GM19023 (cell line): ENCODE data around the gene FBXO22.
"Not testable (repeated sequence)": the region's sequence is repeated elsewhere in the genome, so short reads cannot be mapped to it uniquely, and the experiment has no call there.

Experiments
- ATAC-seq: cut with Tn5 transposase; IDR thresholded peaks from one replicate; pipeline ENCODE4 v1.9.1; 2021; ENCODE audit warnings: mild to moderate bottlenecking, moderate library complexity; ENCODE audit not compliant: unreplicated experiment

The FBXO22 gene

DNA sequence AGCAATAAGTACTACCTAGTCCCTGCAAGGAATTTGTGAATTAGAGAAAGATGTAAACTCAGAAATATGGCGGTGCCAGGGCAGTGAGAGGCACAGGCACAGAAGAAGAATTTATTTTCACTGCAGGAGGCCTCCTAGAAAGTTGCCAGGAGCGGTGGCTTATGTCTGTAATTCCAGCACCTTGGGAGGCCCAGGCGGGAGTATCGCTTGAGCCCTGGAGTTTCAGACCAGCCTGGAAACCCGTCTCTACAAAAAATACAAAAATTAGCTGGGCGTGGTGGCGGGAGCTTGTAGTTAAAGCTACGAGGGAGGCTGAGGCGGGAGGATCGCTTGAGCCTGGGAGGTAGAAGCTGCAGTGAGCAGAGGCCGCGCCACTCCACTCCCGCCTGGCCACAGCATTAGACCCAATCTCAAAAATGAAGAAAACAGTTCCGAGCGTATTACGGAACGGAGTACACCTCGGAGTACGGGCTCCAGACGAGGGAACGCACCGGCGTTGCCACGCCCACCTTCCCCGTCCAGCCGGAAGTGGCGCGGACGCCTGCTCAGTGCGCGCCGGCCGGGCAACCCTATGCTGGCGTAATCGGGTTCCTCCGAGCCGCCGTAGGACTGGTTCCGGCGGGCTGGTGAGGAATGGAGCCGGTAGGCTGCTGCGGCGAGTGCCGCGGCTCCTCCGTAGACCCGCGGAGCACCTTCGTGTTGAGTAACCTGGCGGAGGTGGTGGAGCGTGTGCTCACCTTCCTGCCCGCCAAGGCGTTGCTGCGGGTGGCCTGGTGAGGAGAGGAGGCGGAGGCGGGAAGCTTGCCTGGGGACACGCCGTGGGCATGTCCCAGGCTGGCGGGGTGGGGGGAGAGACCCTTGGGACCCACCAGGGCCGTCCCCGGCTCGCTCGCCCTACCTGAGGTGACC is at the start of gene FBXO22:
Gene FBXO22, plus strand, starts transcription at position 548 of the 909 bp plus-strand sequence. Its CDS starts 86 bp downstream, at position 634.
- ATAC-seq: peak; percentile 90

DNA sequence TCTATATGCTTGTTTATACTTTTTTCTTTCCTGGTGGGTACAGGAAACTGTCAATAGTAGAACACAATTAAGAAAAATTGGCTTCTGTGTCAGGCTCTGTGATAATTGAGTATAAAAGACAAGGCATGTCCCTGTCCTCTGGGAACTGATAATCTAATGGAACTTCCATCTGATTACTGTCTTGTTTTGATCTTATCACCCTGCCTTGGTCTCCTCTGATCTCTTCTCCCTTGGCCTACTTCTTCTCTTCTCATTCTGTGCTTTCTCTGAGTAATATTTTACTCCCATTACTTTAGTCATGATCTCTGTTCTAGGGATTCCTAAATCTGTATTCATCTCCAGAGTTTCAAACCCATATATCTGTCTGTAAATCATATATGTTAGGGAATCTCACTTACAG is 45.8 kb upstream of the FBXO22 start:
- no peak for ATAC-seq

DNA sequence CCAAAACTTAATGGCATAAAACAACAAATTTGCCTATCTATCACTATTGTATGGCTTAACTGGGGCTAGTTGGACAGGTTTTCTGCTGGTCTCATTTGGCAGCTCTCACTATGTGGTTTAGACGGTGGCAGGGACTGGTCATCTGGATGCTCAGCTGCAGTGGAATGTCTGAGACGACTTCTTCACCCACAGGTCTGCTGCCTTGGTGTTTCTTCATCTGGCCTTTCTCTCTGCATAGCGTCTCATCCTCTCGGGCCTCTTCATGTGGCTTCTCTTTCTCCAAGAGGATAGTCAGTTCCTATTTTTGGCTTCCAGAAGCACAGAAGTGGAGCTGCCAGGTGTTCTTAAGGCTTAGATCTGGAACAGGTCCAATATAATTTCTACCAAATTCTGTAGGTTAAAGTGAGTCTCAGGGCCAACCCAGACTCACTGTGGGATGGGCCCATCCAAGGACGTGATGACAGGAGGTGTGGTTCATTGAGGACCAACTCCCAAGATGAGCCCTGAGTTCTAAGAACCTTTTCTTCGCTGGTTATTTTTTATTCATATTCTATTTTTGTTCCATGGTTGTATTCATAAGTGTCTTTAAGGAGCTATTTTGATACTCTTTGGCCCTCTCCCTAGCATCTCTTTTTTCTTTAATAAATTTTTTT is 41.8 kb upstream of the FBXO22 start:
- ATAC-seq: no peak

DNA sequence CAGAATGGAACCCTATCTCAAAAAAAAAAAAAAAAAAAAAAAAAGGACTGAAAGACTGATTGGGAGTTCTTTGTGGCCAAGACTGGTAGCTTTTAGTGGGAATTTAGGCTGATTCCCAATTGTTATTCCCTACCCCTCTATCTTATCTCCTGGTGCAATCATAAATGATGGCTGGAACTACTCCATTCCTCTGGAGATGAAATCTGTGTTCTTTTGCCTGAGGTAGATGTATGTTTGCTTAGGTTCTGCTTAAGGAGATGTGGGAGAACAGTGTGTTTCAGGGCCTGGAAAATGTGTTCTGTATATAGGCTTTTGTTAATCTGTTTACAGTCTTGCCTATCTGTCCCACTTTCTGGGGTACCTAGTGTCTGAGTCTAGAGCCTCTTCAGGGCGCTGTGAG is 40.9 kb upstream of the FBXO22 start:
- no peak for ATAC-seq

DNA sequence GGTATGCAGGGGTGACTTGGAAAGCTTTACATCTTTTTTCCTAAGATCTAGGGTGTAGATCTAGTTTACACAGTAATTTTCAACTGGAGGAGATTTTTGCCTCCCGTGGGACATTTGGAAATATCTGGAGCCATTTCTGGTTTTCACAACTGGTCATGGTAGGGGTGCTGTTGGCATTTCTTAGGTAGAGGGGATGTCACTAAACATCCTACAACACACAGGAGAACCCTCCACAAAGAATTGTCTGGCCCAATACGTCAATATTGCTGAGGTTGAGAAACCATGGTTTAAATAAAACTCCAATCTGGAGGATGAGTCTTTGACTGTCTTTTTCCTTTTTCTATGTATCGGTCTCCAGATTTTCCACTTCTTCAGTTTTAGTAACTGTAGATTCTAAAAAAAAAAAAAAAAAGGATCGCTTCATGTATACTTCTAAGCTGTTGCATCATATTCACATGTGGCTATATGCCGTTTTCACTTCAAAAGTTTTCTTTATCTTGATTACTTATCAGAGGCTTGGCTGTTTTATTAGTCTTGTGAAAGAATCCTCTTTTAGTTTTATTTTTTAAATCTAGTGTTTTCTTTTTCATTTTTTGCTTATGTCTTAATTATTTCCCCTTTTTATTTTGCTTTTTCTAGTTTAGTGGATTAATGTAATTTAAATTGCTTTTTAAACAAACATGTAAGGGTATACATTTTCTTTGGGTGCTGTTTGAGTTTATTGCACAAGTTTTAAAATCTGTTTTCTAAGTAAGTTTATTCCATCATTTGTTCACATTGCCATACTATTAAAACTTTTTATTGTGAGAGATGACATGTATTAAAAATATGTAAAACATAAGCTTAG is 39.2 kb upstream of the FBXO22 start:
- no peak for ATAC-seq

DNA sequence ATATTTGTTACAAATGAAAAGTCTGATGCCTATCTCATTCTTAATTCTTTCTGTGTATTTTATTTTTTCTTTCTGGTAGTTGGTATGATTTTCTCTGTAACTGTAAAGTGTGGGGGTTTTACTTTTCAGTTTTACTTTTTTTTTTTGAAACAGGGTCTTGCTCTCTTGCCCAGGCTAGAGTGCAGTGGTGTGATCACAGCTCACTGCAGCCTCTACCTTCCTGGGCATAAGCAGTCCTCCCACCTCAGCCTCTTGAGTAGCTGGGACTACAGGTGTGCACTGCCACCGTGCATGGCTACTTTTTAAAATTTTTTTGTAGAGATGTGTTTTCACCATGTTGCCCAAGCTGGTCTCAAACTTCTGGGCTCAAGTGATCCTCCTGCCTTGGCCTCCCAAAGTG is 37.6 kb upstream of the FBXO22 start:
- ATAC-seq: not testable (repeated sequence)

DNA sequence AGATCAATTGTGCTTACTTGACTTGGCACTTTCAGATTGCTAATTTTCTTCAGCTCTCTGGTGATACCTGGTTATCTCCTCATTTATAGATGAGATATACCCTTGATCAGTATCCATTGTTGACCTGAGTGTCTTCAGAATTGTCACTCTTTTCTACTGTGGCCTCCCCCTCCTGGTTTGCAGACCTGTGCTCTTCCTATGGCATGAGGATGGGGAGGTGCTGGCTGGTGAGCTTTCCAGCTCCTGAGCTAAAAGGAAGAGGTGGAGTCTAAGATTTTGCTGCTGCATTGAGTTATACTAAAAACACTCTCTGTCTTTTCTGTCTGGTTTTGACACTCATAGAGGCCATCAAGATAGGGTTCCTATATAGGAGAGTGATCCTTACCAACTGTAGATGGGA is 36.8 kb upstream of the FBXO22 start:
- ATAC-seq: no peak

DNA sequence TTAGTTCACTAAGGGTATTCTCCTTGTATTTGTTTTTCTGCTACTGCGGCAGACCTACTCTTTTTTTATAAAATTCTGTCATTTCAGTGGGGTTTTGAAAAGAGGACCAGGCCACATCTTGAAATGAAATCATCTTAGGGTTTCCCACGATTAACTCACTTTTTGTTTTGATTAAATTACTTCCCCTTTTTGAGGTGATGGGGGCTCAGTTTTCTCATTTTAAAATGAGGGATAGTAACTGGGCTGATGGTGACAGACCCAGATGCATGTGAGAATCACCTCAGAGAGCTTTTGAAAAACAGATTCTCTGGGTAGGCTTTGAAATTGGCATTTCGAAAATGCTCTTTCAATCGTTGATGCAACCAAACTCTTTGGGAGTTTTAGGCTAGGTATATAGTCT is 36.2 kb upstream of the FBXO22 start:
- ATAC-seq: no peak

DNA sequence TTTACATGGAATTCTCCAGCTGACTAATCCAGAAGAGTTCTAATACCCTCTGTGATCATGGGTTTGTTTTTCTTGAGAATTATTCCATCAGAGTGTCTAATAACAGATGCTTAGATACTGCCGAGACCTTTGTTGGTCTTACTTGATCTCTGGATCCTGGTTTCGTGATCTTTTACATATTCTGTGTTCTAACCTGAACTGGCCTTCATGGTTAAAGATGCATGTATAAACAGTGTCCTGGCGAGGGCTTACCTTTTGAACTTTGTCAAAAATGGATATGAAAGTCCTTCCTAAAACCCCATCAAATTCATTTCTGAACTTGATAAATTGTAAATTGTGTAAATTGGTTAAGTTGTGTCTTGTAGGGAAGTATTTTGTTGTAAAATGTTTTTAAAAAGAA is 35.7 kb upstream of the FBXO22 start:
- no peak for ATAC-seq

DNA sequence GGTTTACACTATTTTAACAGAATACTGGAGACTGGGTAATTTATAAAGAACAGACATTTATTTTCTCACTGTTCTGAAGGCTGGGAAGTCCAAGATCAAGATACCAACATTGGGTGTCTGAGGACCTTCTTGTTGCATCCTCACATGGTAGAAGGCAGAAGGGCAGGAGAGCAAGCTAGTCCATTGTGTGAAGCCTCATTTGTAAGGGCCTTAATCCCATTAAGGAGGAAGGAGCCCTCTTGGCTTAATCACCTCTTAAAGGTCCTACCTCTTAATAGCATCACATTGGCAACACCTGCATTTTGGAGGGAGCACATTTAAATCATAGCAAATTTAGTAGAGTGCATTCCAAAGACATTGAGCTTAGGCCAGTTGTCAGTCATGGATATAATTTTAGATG is 34.2 kb upstream of the FBXO22 start:
- no peak for ATAC-seq

DNA sequence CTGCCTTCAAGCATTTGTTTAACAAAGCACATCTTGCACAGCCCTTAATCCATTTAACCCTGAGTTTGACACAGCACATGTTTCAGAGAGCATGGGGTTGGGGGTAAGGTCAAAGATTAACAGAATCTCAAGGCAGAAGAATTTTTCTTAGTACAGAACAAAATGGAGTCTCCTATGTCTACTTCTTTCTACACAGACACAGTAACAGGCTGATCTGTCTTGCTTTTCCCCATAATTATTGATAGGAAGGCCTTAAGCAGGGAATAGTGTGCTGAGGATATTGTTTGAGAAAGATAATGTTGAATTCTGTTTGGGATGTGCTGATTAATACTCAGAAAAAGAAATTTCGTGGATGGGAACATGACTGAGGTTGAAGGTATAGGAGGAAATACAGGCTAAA is 32.1 kb upstream of the FBXO22 start:
- not testable (repeated sequence) for ATAC-seq

DNA sequence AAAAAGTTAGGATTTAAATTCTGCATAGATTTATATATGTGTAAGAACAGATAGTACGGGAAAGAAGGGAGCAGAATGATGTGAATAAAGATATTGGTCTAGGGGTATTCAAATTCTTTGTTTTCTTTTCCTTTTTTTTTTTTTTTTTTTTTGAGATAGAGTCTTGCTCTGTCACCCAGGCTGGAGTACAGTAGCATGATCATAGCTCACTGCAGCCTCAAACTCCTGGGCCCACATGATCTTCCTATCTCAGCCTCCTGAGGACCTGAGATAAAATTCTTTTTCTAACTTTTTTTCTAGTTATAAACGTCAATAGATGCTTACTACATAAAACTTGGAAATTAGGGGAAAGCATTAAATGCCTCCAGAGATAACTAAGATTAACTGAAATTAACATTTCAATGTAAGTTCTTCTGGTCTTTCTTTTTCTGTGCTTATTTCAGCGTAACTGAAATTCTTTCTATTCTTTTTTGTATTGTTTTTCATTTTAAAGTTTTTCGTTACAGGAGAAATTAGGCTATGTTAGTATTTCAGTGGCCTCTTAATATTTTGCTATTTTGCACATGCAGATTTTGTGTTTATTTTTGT is 31.2 kb upstream of the FBXO22 start:
- no peak for ATAC-seq

DNA sequence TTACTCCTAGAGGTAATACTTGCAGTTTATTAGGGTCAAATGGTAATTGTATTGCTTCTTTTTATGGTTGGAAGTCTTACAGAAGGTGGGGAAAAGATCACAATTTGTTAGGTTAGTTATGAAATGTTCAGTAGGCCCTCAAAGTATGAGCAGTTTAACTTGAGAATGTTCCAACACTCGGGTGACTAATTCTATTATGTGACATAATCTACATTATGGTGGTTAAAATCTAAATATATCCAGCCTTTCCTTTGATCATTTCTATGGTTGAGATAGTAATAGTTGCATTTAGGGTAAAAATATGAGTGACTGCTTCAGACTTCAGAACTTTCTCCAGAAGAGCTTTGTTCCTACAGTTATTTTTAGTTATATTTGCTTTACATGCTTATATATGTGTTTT is 19.6 kb upstream of the FBXO22 start:
- no peak for ATAC-seq

DNA sequence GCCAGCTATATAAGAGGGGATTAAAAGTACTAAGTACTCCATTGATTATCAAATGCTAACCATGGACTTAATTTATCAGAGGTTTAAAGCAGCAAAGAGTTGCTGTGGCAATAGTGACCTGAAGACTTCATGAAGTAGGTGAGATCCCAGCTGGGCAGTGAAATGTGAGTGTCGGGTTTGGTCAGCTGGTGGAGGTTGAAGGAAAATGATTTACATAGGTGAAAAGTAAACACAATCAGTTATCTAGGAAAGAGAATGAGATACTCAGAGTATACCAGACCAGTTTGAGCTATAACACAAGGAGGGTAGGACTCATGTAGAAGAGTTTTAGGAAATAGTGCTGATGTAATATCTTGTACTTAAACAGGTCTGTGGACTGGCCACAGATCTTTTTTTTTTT is 16.5 kb upstream of the FBXO22 start:
- no peak for ATAC-seq

DNA sequence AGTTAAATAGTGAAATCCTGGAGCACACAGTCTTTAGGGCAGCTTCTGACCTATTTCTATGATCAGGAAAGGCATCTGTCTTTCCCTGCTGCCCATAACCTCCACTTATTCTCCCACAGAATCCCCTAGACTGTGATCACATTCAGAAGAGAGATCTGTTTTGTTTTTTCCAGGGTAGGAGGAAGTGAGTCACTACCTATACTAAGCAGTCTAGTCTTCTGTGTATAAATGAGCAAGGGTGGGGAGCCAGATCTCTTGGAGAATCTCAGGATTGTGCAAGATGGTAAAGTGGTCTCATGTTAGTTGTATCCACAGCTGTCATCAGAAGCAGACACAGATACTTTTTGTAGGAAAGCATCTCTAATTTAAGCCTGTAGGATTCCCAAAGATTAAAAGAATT is 11.8 kb upstream of the FBXO22 start:
- ATAC-seq: no peak

DNA sequence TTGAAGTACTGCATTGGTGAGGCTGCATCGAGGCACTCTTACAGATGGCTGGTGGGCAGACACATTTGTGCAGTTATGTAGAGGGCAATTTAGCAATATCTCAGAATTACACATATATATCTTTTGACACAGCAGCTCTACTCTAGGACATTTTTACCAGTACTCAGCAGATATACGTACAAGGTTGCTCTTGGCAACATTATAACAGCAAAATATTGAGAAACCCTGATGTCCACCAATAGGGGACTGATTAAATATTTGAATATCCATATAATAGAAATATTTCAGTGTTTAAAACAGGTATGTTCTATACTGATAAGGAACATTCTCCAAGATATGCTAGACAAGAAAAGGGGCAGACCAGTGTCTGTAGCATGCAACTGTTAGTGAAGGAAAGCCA is 7.9 kb upstream of the FBXO22 start:
- no peak for ATAC-seq

DNA sequence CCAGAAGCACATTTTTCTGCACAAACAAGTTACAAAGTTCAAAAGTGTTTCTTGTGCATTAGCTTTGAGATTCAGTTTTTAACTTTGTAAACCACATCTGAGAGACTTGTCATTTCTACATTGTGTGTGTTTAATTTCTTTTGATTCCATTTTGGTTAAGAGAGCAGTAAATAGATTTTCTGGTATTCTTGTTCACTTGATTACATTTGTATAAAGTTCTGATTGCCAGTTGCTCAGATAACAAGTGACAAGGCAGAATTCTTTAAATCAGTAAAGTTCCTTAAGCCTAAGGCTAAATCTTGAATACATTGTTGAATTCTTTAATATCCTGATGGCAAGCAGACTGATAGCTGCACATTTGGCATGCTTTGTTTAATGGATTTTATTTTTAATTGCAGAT is 3.1 kb upstream of the FBXO22 start:
- ATAC-seq: no peak

DNA sequence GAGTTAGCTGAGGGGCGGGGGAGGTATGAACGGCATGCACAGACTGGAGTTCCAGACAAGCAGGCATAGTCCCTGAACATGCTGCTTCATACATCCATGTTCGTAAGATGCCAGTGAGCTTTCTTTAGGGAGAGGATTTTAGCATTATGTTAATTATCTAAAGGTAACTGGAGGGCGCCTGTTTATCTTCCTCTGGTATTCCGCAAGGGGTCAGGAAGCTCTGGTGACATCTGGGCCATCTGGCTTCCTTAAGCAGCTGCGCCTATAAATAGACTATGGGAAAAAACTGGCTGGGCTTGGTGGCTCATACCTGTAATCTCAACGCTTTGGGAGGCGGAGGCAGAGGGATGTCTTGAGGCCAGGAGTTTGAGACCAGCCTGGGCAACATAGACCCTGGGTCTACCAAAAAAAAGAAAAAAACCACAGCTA is 1.5 kb upstream of the FBXO22 start:
- ATAC-seq: no peak

DNA sequence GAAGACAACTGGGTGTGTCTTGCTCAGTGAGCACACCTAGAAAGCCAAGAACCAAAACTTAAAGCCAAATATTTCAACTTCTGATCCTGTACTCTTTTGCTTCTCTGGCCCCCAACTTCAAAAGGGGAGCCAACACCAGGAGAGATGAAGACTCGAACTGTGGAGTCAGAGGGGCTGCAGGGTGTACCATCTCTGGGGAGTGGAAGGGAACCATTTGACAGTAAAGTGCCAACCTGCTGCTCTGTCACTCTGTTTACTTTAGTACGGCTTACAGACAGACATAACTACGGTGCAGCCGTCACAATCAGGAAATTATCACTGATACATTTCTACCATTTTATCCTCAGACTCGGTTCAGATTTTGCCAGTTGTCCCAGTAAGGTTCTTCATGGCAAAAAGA is 1.6 kb downstream of the FBXO22 start:
- ATAC-seq: no peak

DNA sequence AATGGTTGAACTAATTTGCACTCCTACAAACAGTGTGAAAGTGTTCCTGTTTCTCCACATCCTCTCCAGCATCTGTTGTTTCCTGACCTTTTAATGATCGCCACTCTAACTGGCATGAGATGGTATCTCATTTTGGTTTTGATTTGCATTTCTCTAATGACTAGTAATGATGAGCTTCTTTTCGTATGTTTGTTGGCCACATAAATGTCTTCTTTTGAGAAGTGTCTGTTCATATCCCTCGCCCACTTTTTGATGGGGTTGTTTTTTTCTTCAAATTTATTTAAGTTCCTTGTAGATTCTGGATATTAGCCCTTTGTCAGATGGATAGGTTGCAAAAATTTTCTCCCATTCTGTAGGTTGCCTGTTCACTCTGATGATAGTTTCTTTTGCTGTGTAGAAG is 6.7 kb downstream of the FBXO22 start:
- not testable (repeated sequence) for ATAC-seq

DNA sequence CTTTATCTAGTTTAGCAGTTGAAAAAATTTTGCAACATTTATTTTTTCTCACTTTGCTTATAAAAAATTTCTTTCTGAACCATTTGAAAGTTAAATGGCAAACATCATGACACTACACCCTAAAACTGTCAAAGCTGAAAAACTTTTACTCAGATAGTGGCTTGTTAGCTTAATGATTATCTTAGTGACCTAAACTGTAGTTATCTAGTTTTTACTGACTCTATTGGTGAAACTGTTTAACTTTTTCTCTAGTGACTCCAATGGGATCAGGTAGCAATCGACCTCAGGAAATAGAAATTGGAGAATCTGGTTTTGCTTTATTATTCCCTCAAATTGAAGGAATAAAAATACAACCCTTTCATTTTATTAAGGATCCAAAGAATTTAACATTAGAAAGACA is 13.3 kb downstream of the FBXO22 start:
- ATAC-seq: no peak
